Measurements from ENCODE around the gene VPS8.

Gene VPS8

GRCh38 chr3:185063431-185063830 lies 251.5 kb downstream of the VPS8 start:
- DNase-seq, result no peak

GRCh38 chr3:185065059-185065458 lies 253.1 kb downstream of the VPS8 start:
- no peak for DNase-seq

GRCh38 chr3:185066251-185066650 lies 254.3 kb downstream of the VPS8 start:
- DNase-seq, result no peak

GRCh38 chr3:185067173-185067572 lies 255.2 kb downstream of the VPS8 start:
- no peak for DNase-seq

GRCh38 chr3:185069037-185070030 lies 257.4 kb downstream of the VPS8 start:
- peak; percentile 11 for DNase-seq

- DNase-seq, result no peak
These were observed 258.7 kb downstream of the VPS8 start for GRCh38 chr3:185070491-185071286.

GRCh38 chr3:185071287-185071800 lies 259.4 kb downstream of the VPS8 start:
- no peak for DNase-seq

GRCh38 chr3:185075547-185075946 lies 263.6 kb downstream of the VPS8 start:
- DNase-seq, result no peak

GRCh38 chr3:185076219-185076618 lies 264.3 kb downstream of the VPS8 start:
- no peak for DNase-seq

- no peak for DNase-seq
These were observed 267.7 kb downstream of the VPS8 start for GRCh38 chr3:185079625-185080024.

- no peak for DNase-seq
These were observed 269.6 kb downstream of the VPS8 start for GRCh38 chr3:185081521-185081920.

- DNase-seq, result no peak
These were observed 270.2 kb downstream of the VPS8 start for GRCh38 chr3:185082149-185082548.

- DNase-seq, result no peak
These were observed 270.9 kb downstream of the VPS8 start for GRCh38 chr3:185082829-185083228.

- no peak for DNase-seq
These were observed 272.4 kb downstream of the VPS8 start for GRCh38 chr3:185084402-185084801.

- DNase-seq, result no peak
These were observed 272.9 kb downstream of the VPS8 start for GRCh38 chr3:185084901-185085300.

- no peak for DNase-seq
These were observed 275.5 kb downstream of the VPS8 start for GRCh38 chr3:185087419-185087818.

GRCh38 chr3:185089343-185089742 lies 277.4 kb downstream of the VPS8 start:
- no peak for DNase-seq

- DNase-seq, result no peak
These were observed 277.8 kb downstream of the VPS8 start for GRCh38 chr3:185089751-185090150.

- no peak for DNase-seq
These were observed 278.8 kb downstream of the VPS8 start for GRCh38 chr3:185090811-185091210.

GRCh38 chr3:185093116-185093515 lies 281.1 kb downstream of the VPS8 start:
- DNase-seq, result no peak

- no peak for DNase-seq
These were observed 282.7 kb downstream of the VPS8 start for GRCh38 chr3:185094697-185095096.
